Natural killer cell (primary cell): ENCODE data around the gene PDE8B. TPM values are rescaled to one million over a fixed set of nuclear protein-coding genes. Genes with fewer than 3 reads are reported as not detected.

Source experiments
- ATAC-seq, 3 donors: fragments of 150-1000 bp in 2 of 3; fragments of 200-7000 bp in 1 of 3; cut with Tn5 transposase; 1 replicate in 1 of 3; 2 replicates in 2 of 3; pipeline ENCODE4 v1.10.0; 2021; ENCODE audit warnings: mild to moderate bottlenecking in 2 of 3, moderate library complexity in 2 of 3
- DNase-seq, 2 donors: peaks; one replicate each; pipeline versions ENCODE4 v3.0.0 to v3.0.0-alpha.2; 2013 to 2021; ENCODE audit warnings: mixed read lengths in 1 of 2
- H3K27ac ChIP-seq: one replicate; pipeline ENCODE4 v1.5.1; 2013; ENCODE audit warnings: mild to moderate bottlenecking, low read length
- H3K27me3 ChIP-seq: one replicate; pipeline ENCODE4 v1.6.1; 2013; ENCODE audit warnings: low read length; ENCODE audit not compliant: control insufficient read depth, insufficient read depth
- H3K36me3 ChIP-seq: one replicate; pipeline ENCODE4 v1.6.1; 2013; ENCODE audit warnings: low read length; ENCODE audit not compliant: control insufficient read depth, insufficient read depth
- H3K4me1 ChIP-seq: one replicate; pipeline ENCODE4 v1.6.1; 2013; ENCODE audit warnings: low read length; ENCODE audit not compliant: control insufficient read depth, insufficient read depth
- H3K4me3 ChIP-seq: one replicate; pipeline ENCODE4 v1.5.1; 2013; ENCODE audit warnings: low read length
- H3K9me3 ChIP-seq: one replicate; pipeline ENCODE4 v1.6.1; 2013; ENCODE audit warnings: low read length; ENCODE audit not compliant: control insufficient read depth, insufficient read depth
- H3K27ac Mint-ChIP-seq, 2 donors: one replicate each; pipeline ENCODE4 v1.8.0; 2022; ENCODE audit warnings: mild to moderate bottlenecking in 2 of 2, mixed read lengths in 2 of 2, moderate library complexity in 1 of 2
- H3K27me3 Mint-ChIP-seq, 2 donors: one replicate each; pipeline ENCODE4 v1.8.0; 2022; ENCODE audit warnings: low read depth in 2 of 2, mixed read lengths in 2 of 2
- H3K36me3 Mint-ChIP-seq: one replicate; pipeline ENCODE4 v1.8.0; 2022; ENCODE audit warnings: mixed read lengths
- H3K4me1 Mint-ChIP-seq, 2 donors: one replicate each; pipeline ENCODE4 v1.8.0; 2022; ENCODE audit warnings: mixed read lengths in 2 of 2
- H3K4me3 Mint-ChIP-seq: one replicate; pipeline ENCODE4 v1.8.0; 2022; ENCODE audit warnings: mild to moderate bottlenecking, moderate library complexity, mixed read lengths
- H3K9me3 Mint-ChIP-seq, 2 donors: one replicate each; pipeline ENCODE4 v1.8.0; 2022; ENCODE audit warnings: mixed read lengths in 2 of 2
- CTCF ChIP-seq: fragments of 200-600 bp; IDR thresholded peaks from one replicate; pipeline ENCODE4 v1.8.0; 2022; ENCODE audit warnings: antibody characterized with exemption
- WGBS: methylation state at CpG from one replicate; pipeline ENCODE4 v1.1.7; 2013; ENCODE audit warnings: missing lambda C conversion rate; ENCODE audit not compliant: insufficient coverage; 5-methylcytosine and 5-hydroxymethylcytosine counted together
- intact Hi-C: fragments of 100-400 bp; cut with micrococcal nuclease; formaldehyde crosslinking; loops from one replicate; pipeline ENCODE4 v1.14.2; 2022
- total RNA-seq, 4 donors: library from RNA; stranded (reverse); fragments of 120-200 nt in 1 of 4; gene quantifications; one replicate each; pipeline versions ENCODE4 v1.2.3 to v1.2.4, GENCODE V29; 2013 to 2022

The PDE8B gene
- total RNA-seq, 3 donors from 2014 or later (not counting 1 experiment from before 2014, with no cell fraction given) = 0.23 to 0.82 TPM; not detected in 1

- Histone ChIP-seq H3K4me3 (no peak overlapping the region), H3K9me3 (no peaks in the 10 kb centered on the region), H3K36me3 (no peaks in the 10 kb centered on the region), H3K27me3 (peaks cover 2% of the 10 kb centered on the region), H3K27ac (no peak overlapping the region), H3K4me1 (no peaks in the 10 kb centered on the region)
- no peak for DNase-seq
- H3K27ac Mint-ChIP-seq = no peak overlapping the region
- no peaks in the 10 kb centered on the region for H3K4me1 Mint-ChIP-seq
- no peak for ATAC-seq
- no peak for TF ChIP-seq CTCF
- H3K36me3 Mint-ChIP-seq = no peaks in the 10 kb centered on the region
- peaks cover 8 to 9% of the 10 kb centered on the region in 2 donors for H3K27me3 Mint-ChIP-seq
- intact Hi-C loops = no loop called here
- WGBS = 94% methylated on average over 6 of the region's 6 CpGs
- no peaks in the 10 kb centered on the region for H3K9me3 Mint-ChIP-seq
- H3K4me3 Mint-ChIP-seq = no peak overlapping the region
Measured at GRCh38 chr5:77174526-77174925, 36.0 kb upstream of the PDE8B start.

GRCh38 chr5:77175231-77175630 lies 35.2 kb upstream of the PDE8B start:
- Mint-ChIP-seq H3K36me3 (no peaks in the 10 kb centered on the region), H3K27me3 (peaks cover 8 to 13% of the 10 kb centered on the region in 2 donors), H3K4me3 (no peak overlapping the region), H3K9me3 (no peaks in the 10 kb centered on the region), H3K27ac (no peak overlapping the region), H3K4me1 (no peaks in the 10 kb centered on the region)
- H3K27ac ChIP-seq = no peak overlapping the region
- intact Hi-C loops = no loop called here
- TF ChIP-seq CTCF = no peak
- ATAC-seq (no peak), DNase-seq (no peak)
- no peaks in the 10 kb centered on the region for H3K9me3 ChIP-seq
- H3K27me3 ChIP-seq = peaks cover 2% of the 10 kb centered on the region
- no peaks in the 10 kb centered on the region for H3K36me3 ChIP-seq
- H3K4me3 ChIP-seq = no peak overlapping the region
- no peaks in the 10 kb centered on the region for H3K4me1 ChIP-seq

DNA sequence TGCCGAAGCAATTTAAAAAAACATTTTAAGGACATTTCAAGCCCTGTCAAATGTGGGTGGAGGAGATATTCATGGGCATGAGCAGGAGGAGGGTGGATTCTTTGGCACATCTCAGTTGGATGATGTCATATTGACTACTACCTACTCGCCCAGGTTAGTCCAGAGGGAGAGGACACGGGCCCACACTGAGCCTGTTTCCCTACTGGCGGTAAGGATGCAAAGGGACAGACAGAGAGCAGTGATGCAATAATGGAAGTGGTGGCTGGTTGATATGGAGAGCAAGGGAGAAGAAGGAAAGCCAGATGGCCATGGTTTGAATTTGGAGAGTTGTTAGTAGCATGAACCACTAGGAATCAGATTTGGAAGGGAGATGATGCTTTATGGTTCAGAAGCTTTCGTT lies 34.1 kb upstream of the PDE8B start:
- intact Hi-C loops = no loop called here
- no peak overlapping the region for H3K27ac Mint-ChIP-seq
- no peaks in the 10 kb centered on the region for H3K36me3 Mint-ChIP-seq
- no peaks in the 10 kb centered on the region for H3K9me3 ChIP-seq
- H3K27me3 ChIP-seq = peaks cover 2% of the 10 kb centered on the region
- no peaks in the 10 kb centered on the region for H3K4me1 Mint-ChIP-seq
- H3K4me3 ChIP-seq = no peak overlapping the region
- WGBS = 93% methylated on average over 5 of the region's 5 CpGs
- no peak overlapping the region for H3K27ac ChIP-seq
- ATAC-seq (no peak), DNase-seq (no peak)
- no peak overlapping the region for H3K4me3 Mint-ChIP-seq
- H3K36me3 ChIP-seq = no peaks in the 10 kb centered on the region
- no peaks in the 10 kb centered on the region for H3K9me3 Mint-ChIP-seq
- no peak for TF ChIP-seq CTCF
- peaks cover 8 to 11% of the 10 kb centered on the region in 2 donors for H3K27me3 Mint-ChIP-seq
- H3K4me1 ChIP-seq = no peaks in the 10 kb centered on the region

DNA sequence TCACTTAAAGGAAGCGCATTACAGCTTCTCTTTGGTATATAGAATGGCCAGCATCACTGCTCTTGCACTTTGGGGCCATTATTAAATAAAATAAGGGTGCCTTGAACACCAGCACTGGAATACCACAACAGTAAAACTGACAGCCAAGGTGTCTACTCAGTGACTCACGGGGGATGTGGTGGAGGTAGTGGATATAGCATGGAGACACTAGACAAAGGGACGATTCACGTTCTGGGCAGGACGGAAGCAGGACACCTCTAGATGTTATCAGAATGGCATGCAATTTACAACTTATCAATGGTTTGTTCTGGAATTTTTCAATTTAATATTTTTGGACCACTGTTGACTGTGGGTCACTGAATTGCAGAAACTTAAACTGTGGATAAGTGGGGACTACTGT lies 32.9 kb upstream of the PDE8B start:
- 92% methylated on average over 4 of the region's 5 CpGs for WGBS
- Histone ChIP-seq H3K27me3 (peaks cover 2% of the 10 kb centered on the region), H3K36me3 (no peaks in the 10 kb centered on the region), H3K4me1 (no peaks in the 10 kb centered on the region), H3K27ac (no peak overlapping the region), H3K4me3 (no peak overlapping the region), H3K9me3 (no peaks in the 10 kb centered on the region)
- Mint-ChIP-seq H3K9me3 (no peaks in the 10 kb centered on the region), H3K4me3 (no peak overlapping the region), H3K27ac (no peak overlapping the region), H3K4me1 (no peaks in the 10 kb centered on the region), H3K27me3 (peaks cover 17 to 18% of the 10 kb centered on the region in 2 donors), H3K36me3 (no peaks in the 10 kb centered on the region)
- ATAC-seq (no peak), DNase-seq (no peak)
- TF ChIP-seq CTCF = no peak
- intact Hi-C loops = no loop called here
